PC-9 (cell line): ENCODE data around the gene WWC2. TPM values are rescaled to one million over a fixed set of nuclear protein-coding genes. Genes with fewer than 3 reads are reported as not detected.

ENCODE experiments used
- BruUV-seq: library from RNA; stranded (reverse); fragments of 400-500 nt; replicated peaks from 2 replicates; lab custom pipeline; 2021; lab: Mats Ljungman, UMichigan
- CTCF ChIA-PET: fragments of 300-600 bp; sonication (Branson Sonifier 250); formaldehyde crosslinking; loops from one replicate; lab custom pipeline; 2022; ENCODE audit warnings: antibody characterized with exemption; lab: Charles Lee
- POLR2A ChIA-PET: fragments of 300-600 bp; sonication (Branson Sonifier 250); formaldehyde crosslinking; loops from one replicate; lab custom pipeline; 2022; ENCODE audit warnings: antibody characterized with exemption; ENCODE audit not compliant: unreplicated experiment; lab: Charles Lee
- DNase-seq, 2 experiments: peaks; one replicate each; pipeline versions ENCODE4 v3.0.0 to v3.0.0-alpha.2; 2015 to 2022; ENCODE audit warnings: mixed read lengths in 1 of 2
- H2AFZ ChIP-seq: fragments of 200-600 bp; sonication (generic); 2 replicates; pipeline ENCODE4 v1.8.1; 2017; ENCODE audit warnings: antibody characterized with exemption
- H3F3A ChIP-seq: fragments of 200-600 bp; sonication (generic); 2 replicates; pipeline ENCODE4 v1.8.1; 2017; ENCODE audit warnings: antibody characterized with exemption, mild to moderate bottlenecking, low read depth; ENCODE audit not compliant: insufficient read depth
- H3K27ac ChIP-seq: fragments of 200-600 bp; sonication (generic); 2 replicates; pipeline ENCODE4 v1.6.1; 2016; ENCODE audit warnings: mixed run types
- H3K27me3 ChIP-seq: fragments of 200-600 bp; sonication (generic); 2 replicates; pipeline ENCODE4 v1.6.1; 2016; ENCODE audit warnings: low read depth, mixed run types; ENCODE audit not compliant: insufficient read depth
- H3K36me3 ChIP-seq: fragments of 200-600 bp; sonication (generic); 2 replicates; pipeline ENCODE4 v1.6.1; 2016; ENCODE audit warnings: low read depth, mixed run types
- H3K4me1 ChIP-seq: fragments of 200-600 bp; sonication (generic); replicated peaks from 2 replicates; pipeline ENCODE4 v1.6.1; 2016; ENCODE audit warnings: mixed run types; ENCODE audit not compliant: insufficient read depth
- H3K4me2 ChIP-seq: fragments of 200-600 bp; sonication (generic); 2 replicates; pipeline ENCODE4 v1.6.1; 2017; ENCODE audit warnings: mixed run types
- H3K4me3 ChIP-seq: fragments of 200-600 bp; sonication (generic); 2 replicates; pipeline ENCODE4 v1.6.1; 2016; ENCODE audit warnings: mixed run types
- H3K79me2 ChIP-seq: fragments of 200-600 bp; sonication (generic); 2 replicates; pipeline ENCODE4 v1.6.1; 2017; ENCODE audit warnings: low read depth, mixed run types
- H3K9me2 ChIP-seq: fragments of 200-600 bp; sonication (generic); 2 replicates; pipeline ENCODE4 v1.8.1; 2017; ENCODE audit warnings: mild to moderate bottlenecking; ENCODE audit not compliant: insufficient read depth
- H3K9me3 ChIP-seq: fragments of 200-600 bp; sonication (generic); 2 replicates; pipeline ENCODE4 v1.8.1; 2016; ENCODE audit warnings: low read depth; ENCODE audit not compliant: insufficient read depth
- H4K20me1 ChIP-seq: fragments of 200-600 bp; sonication (generic); 2 replicates; pipeline ENCODE4 v1.8.1; 2017; ENCODE audit not compliant: insufficient read depth
- EZH2 ChIP-seq: fragments of 200-600 bp; sonication (generic); IDR thresholded peaks from 2 replicates; pipeline ENCODE4 v1.8.0; 2017; ENCODE audit warnings: antibody characterized with exemption, low read depth
- intact Hi-C: fragments of 100-400 bp; cut with micrococcal nuclease; formaldehyde crosslinking; loops from one replicate; pipeline ENCODE4 v1.10.0; 2022; ENCODE audit not compliant: unreplicated experiment
- total RNA-seq: library from RNA; stranded (reverse); gene quantifications from 2 replicates; pipeline ENCODE4 v1.2.3, GENCODE V29; 2021
- TF ChIP-seq, protein P1 (sequence below): fragments of 200-600 bp; sonication (generic); conservative IDR thresholded peaks from 2 replicates; pipeline ENCODE4 v1.6.1; 2017; ENCODE audit warnings: mixed run types, antibody characterized with exemption, mild to moderate bottlenecking, moderate library complexity

WWC2 gene
- total RNA-seq, 1 experiment from 2014 or later = 42.3 TPM

GRCh38 chr4:183356173-183356830, 257.2 kb downstream of the WWC2 start:
- no peaks in the 10 kb centered on the region for H3K9me3 ChIP-seq
- H3K4me2 ChIP-seq = no peak overlapping the region
- H3K9me2 ChIP-seq = no peaks in the 10 kb centered on the region
- TF ChIP-seq, protein P1, sequence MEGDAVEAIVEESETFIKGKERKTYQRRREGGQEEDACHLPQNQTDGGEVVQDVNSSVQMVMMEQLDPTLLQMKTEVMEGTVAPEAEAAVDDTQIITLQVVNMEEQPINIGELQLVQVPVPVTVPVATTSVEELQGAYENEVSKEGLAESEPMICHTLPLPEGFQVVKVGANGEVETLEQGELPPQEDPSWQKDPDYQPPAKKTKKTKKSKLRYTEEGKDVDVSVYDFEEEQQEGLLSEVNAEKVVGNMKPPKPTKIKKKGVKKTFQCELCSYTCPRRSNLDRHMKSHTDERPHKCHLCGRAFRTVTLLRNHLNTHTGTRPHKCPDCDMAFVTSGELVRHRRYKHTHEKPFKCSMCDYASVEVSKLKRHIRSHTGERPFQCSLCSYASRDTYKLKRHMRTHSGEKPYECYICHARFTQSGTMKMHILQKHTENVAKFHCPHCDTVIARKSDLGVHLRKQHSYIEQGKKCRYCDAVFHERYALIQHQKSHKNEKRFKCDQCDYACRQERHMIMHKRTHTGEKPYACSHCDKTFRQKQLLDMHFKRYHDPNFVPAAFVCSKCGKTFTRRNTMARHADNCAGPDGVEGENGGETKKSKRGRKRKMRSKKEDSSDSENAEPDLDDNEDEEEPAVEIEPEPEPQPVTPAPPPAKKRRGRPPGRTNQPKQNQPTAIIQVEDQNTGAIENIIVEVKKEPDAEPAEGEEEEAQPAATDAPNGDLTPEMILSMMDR = no peak
- TF ChIP-seq EZH2 = no peak
- H3F3A ChIP-seq = no peaks in the 10 kb centered on the region
- intact Hi-C loops = no loop called here
- no peak for DNase-seq
- no TSS peak for BruUV-seq
- H3K27ac ChIP-seq = no peak overlapping the region
- H3K27me3 ChIP-seq = no peaks in the 10 kb centered on the region
- no peaks in the 10 kb centered on the region for H3K36me3 ChIP-seq
- POLR2A ChIA-PET = no interaction called here
- CTCF ChIA-PET = no interaction called here
- no peaks in the 10 kb centered on the region for H3K4me1 ChIP-seq
- no peak overlapping the region for H3K4me3 ChIP-seq
- H4K20me1 ChIP-seq = no peaks in the 10 kb centered on the region
- no peaks in the 10 kb centered on the region for H3K79me2 ChIP-seq
- no peak overlapping the region for H2AFZ ChIP-seq

DNA sequence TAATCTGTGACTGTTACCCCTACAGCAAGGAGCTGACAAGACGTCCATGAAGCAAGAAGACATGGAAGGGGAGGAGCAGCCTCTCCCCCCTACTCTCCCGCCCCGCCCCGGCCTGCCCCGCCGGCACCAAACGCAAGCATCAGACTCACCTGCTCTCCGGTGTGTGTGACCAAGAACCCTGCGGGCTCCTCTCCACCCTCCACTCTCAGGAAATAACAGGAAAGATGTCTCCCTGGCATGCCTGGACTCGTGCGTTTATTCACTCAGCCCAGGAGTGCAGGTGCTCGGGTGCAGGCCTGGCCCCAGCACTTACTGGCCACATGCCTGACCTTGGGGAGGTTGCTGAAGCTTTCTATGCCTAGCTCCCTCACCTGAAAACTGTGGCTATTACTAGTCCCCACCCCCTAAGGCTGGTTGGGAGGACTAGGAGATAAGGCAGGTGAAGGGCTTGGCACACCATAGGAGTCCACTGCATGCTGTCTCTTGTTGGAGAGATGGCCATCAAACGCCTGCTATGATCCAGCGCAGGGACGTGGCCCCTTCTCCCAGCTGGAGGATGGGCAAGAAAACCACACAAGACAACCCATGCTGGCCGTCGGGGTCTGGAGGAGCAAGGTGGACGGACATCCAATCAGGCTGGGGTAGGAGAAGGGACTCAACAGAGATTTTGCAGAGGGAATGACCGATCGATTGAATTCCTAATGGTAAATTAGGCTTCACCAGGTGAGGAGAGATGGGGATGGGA, 258.0 kb downstream of the WWC2 start:
- no peak for DNase-seq
- no peak overlapping the region for H3K4me3 ChIP-seq
- H3K27me3 ChIP-seq = no peaks in the 10 kb centered on the region
- ChIA-PET CTCF (no interaction called here), POLR2A (no interaction called here)
- no peak overlapping the region for H2AFZ ChIP-seq
- no peaks in the 10 kb centered on the region for H4K20me1 ChIP-seq
- no peaks in the 10 kb centered on the region for H3F3A ChIP-seq
- no peaks in the 10 kb centered on the region for H3K9me2 ChIP-seq
- H3K79me2 ChIP-seq = no peaks in the 10 kb centered on the region
- intact Hi-C loops = no loop called here
- no peaks in the 10 kb centered on the region for H3K9me3 ChIP-seq
- H3K36me3 ChIP-seq = no peaks in the 10 kb centered on the region
- BruUV-seq = no TSS peak
- no peaks in the 10 kb centered on the region for H3K4me1 ChIP-seq
- TF ChIP-seq, protein P1 = no peak
- TF ChIP-seq EZH2 = no peak
- H3K27ac ChIP-seq = no peak overlapping the region
- no peak overlapping the region for H3K4me2 ChIP-seq

GRCh38 chr4:183358215-183358755, 259.2 kb downstream of the WWC2 start:
- ChIA-PET POLR2A (no interaction called here), CTCF (no interaction called here)
- no peak for DNase-seq
- Histone ChIP-seq H3K9me3 (no peaks in the 10 kb centered on the region), H4K20me1 (no peaks in the 10 kb centered on the region), H3K36me3 (no peaks in the 10 kb centered on the region), H2AFZ (no peak overlapping the region), H3K4me2 (no peak overlapping the region), H3K27me3 (no peaks in the 10 kb centered on the region), H3K79me2 (no peaks in the 10 kb centered on the region), H3K4me1 (no peaks in the 10 kb centered on the region), H3K4me3 (no peak overlapping the region), H3F3A (no peaks in the 10 kb centered on the region), H3K9me2 (no peaks in the 10 kb centered on the region), H3K27ac (no peak overlapping the region)
- intact Hi-C loops = no loop called here
- TF ChIP-seq EZH2 = no peak
- TF ChIP-seq, protein P1 = no peak
- BruUV-seq = no TSS peak
